Measurements from ENCODE around the gene JADE2.

The JADE2 gene

DNA sequence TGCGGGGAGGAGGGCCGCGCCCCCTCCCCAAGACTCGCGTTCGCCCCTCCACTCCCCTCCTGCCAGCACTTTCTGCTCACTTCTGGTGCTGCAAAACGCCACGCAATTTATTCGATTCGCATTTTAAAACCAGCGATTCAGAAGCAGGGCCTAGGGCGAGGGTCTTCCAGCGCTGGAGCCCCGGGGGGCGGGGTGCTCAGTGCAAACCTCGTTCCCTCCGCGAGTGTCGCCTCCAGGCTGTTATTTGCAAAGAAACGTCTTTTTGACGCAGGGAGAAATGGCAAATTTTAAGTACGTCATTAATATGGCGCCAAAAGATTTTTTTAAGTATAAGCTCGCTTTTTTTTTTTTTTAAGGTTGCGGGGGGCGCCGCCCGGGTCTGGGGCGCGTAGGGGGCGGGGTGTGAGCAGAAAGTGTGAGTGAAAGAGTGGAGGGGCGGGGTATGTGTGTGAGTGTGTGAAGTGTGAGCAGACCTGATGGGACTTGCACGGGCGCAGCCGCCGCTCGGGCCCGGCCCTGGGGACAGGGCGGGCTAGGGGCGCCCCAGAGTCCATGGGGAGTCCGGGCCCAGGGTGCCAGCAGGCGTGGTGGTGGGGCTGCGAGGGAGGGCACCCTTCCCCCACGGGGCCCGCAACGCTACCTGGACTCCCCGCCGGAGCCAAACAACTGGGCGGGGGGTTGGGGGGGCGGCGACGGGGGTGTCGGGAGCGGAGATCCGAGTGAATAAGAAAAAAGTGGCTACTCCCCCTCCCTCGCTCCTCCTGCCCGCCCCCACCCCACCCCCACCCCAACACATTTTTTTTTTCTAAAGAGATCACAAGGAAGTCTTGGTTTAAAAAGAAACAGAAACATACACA lies at the start of gene JADE2:
Gene JADE2, plus strand, starts transcription at position 845 of the 857 bp plus-strand sequence. CDS start 10,188 bp downstream, outside the sequence.
- TF ChIP-seq, protein P1, sequence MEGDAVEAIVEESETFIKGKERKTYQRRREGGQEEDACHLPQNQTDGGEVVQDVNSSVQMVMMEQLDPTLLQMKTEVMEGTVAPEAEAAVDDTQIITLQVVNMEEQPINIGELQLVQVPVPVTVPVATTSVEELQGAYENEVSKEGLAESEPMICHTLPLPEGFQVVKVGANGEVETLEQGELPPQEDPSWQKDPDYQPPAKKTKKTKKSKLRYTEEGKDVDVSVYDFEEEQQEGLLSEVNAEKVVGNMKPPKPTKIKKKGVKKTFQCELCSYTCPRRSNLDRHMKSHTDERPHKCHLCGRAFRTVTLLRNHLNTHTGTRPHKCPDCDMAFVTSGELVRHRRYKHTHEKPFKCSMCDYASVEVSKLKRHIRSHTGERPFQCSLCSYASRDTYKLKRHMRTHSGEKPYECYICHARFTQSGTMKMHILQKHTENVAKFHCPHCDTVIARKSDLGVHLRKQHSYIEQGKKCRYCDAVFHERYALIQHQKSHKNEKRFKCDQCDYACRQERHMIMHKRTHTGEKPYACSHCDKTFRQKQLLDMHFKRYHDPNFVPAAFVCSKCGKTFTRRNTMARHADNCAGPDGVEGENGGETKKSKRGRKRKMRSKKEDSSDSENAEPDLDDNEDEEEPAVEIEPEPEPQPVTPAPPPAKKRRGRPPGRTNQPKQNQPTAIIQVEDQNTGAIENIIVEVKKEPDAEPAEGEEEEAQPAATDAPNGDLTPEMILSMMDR (IDR thresholded peaks at IDR 0.05; ENCODE audit: low read depth, low read length) = peak; percentile 1
- in situ Hi-C loops (cut with HindIII; ENCODE audit: low sequenced_read_pairs) = no loop called here
- DNase-seq (ENCODE audit: low read depth, low spot score) = peak; percentile 74
- peak within 1 kb of the TSS; percentile 71 for H3K4me3 ChIP-seq (ENCODE audit: low read depth, low read length)

DNA sequence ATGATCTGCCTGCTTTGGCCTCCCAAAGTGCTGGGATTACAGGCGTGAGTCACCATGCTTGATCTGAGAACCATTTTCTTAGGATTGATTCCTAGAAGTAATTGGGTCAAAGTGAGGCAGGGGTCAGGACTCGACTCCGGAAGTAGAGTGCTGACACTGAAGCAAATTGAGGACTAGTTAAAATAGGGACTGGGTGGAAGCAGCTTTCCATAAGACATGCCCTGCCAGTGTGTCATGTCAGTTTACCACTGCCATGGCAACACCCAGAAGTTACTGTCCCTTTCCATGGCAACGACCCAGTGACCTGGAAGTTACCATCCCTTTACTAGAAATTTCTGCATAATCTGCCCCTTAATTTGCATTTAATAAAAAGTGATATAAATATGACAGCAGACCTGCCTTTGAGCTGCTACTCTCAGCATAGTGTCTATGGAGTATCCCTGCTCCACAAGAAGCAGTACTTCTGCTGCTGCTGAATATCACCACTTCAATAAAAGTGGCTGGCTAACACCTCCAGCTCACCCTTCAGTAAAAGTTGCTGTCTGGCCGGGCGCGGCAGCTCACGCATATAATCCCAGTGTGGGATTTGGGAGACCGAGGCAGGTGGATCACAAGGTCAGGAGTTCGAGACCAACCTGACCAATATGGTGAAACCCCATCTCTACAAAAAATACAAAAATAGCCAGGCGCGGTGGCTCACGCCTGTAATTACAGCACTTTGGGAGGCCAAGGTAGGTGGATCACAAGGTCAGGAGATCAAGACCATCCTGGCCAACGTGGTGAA lies 47.8 kb upstream of the JADE2 start:
- in situ Hi-C loops (cut with HindIII; ENCODE audit: low sequenced_read_pairs) = no loop called here
- H3K4me3 ChIP-seq (ENCODE audit: low read depth, low read length) = no peak overlapping the region
- no peak for DNase-seq (ENCODE audit: low read depth, low spot score)
- TF ChIP-seq, protein P1 (IDR thresholded peaks at IDR 0.05; ENCODE audit: low read depth, low read length) = no peak

DNA sequence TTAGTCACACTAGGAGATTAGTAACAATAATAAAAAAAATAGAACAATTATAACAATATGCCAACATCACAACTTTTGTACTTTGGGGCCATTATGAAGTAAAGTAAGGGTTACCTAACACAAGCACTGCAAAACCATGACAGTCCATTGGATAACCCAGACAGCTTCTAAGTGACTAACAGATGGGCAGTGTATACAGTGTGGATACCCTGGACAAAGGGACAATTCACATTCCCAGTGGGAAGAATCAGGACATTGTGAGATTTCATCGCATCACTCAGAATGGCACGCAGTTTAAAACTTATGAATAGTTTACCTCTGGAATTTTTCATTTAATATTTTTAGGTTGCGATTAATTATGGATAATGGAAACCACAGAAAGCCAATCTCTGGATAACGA lies 45.6 kb upstream of the JADE2 start:
- TF ChIP-seq, protein P1 (IDR thresholded peaks at IDR 0.05; ENCODE audit: low read depth, low read length) = no peak
- in situ Hi-C loops (cut with HindIII; ENCODE audit: low sequenced_read_pairs) = no loop called here
- no peak for DNase-seq (ENCODE audit: low read depth, low spot score)

DNA sequence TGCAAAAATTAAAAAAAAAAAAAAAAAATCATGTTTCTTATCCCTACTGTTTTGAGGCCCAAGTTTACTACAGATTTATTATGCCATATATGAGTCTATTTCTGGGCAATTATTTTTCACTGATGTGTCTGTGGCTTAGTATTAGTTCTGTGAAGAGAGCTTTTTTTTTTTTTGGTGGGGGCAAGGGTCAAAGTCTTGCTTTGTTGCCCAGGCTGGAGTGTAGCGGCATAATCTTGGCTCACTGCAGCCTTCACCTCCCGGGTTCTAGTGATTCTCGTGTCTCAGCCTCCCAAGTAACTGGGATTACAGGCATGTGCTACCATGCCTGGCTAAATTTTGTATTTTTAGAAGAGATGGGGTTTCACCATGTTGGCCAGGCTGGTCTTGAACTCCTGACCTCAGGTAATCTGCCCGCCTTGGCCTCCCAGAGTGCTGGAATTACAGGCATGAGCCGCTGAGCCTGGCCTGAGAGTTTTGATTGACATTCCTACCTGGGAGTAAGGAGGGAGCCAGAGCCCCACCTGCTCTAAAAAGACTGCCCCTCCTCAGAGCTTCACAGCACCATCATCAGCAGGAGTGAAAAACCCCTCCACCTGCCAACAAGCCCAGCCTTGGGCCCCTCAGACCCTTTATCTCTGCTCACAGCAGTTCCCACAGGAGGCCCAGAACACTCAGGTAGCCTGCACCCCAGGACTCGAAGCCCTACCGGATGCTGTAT lies 36.1 kb upstream of the JADE2 start:
- DNase-seq (ENCODE audit: low read depth, low spot score) = no peak
- TF ChIP-seq, protein P1 (IDR thresholded peaks at IDR 0.05; ENCODE audit: low read depth, low read length) = no peak
- no peak overlapping the region for H3K4me3 ChIP-seq (ENCODE audit: low read depth, low read length)
- in situ Hi-C loops (cut with HindIII; ENCODE audit: low sequenced_read_pairs) = no loop called here

More for the DNA sequence above, 45.6 kb upstream of the JADE2 start:
- no peak overlapping the region for H3K4me3 ChIP-seq (ENCODE audit: low read depth, low read length)

DNA sequence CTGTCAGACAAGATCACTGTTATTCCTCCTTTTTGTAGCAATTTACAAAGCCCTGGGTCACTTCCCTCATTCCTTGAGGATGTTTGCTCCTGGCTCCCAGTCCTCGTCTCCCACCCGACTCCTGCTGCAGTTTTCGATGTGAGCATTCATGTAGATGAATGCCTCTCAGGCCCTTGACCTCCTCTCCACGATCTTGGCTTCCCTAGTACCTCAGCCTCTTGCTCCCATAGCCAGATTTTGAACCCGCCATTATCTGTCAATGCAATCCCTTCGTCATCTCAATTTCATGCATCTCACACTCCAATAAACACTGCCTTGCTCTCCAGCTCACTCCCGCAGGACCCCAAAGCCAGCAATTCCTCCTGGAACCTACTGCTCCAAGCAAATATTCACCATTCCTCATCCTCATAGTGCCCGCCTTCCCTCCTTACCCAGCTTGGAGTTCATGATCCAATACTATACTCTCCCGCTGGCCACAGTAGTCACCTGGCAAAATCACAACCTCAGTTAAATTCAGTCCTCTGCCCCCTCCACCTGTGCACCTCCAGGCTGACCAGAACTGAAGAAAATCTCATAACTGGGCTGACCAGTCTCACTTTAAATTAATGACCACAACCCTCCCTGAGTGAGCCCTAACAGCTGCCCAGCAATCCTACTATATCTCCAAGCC lies 35.1 kb upstream of the JADE2 start:
- no peak overlapping the region for H3K4me3 ChIP-seq (ENCODE audit: low read depth, low read length)
- no peak for DNase-seq (ENCODE audit: low read depth, low spot score)
- in situ Hi-C loops (cut with HindIII; ENCODE audit: low sequenced_read_pairs) = no loop called here
- TF ChIP-seq, protein P1 (IDR thresholded peaks at IDR 0.05; ENCODE audit: low read depth, low read length) = no peak

DNA sequence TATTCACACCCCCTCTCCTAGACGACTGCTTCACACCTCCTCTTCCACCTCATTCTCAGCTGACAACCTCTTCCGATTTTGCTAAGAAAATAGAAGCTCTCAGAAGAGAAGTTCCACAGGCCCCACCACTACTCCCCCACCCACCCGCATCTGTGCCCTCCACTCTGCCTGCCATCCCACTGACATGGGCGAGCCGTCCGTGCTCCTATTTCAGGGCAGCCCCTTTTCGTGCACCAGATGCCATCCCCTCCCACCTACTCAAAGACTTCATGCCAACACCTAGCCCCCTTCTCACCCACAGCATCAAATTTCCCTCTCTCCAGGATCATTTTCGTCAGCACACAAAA lies 34.6 kb upstream of the JADE2 start:
- in situ Hi-C loops (cut with HindIII; ENCODE audit: low sequenced_read_pairs) = no loop called here
- TF ChIP-seq, protein P1 (IDR thresholded peaks at IDR 0.05; ENCODE audit: low read depth, low read length) = no peak
- no peak overlapping the region for H3K4me3 ChIP-seq (ENCODE audit: low read depth, low read length)
- DNase-seq (ENCODE audit: low read depth, low spot score) = no peak
